Fibroblast of lung (primary cell): ENCODE data around the gene SMARCA2.

ENCODE experiments used
- CTCF ChIP-seq, 2 donors: IDR thresholded peaks in 1 of 2; conservative IDR thresholded peaks in 1 of 2; 1 replicate in 1 of 2; 2 replicates in 1 of 2; pipeline ENCODE4 v1.5.1; 2011 to 2012; ENCODE audit warnings: low read length in 2 of 2, control low read depth in 1 of 2, inconsistent platforms in 1 of 2, low read depth in 1 of 2, mild to moderate bottlenecking in 1 of 2
- EZH2 ChIP-seq: IDR thresholded peaks from 2 replicates; pipeline ENCODE4 v1.5.1; 2012; ENCODE audit warnings: low read length, control low read depth, mild to moderate bottlenecking; ENCODE audit errors: missing control alignments

DNA sequence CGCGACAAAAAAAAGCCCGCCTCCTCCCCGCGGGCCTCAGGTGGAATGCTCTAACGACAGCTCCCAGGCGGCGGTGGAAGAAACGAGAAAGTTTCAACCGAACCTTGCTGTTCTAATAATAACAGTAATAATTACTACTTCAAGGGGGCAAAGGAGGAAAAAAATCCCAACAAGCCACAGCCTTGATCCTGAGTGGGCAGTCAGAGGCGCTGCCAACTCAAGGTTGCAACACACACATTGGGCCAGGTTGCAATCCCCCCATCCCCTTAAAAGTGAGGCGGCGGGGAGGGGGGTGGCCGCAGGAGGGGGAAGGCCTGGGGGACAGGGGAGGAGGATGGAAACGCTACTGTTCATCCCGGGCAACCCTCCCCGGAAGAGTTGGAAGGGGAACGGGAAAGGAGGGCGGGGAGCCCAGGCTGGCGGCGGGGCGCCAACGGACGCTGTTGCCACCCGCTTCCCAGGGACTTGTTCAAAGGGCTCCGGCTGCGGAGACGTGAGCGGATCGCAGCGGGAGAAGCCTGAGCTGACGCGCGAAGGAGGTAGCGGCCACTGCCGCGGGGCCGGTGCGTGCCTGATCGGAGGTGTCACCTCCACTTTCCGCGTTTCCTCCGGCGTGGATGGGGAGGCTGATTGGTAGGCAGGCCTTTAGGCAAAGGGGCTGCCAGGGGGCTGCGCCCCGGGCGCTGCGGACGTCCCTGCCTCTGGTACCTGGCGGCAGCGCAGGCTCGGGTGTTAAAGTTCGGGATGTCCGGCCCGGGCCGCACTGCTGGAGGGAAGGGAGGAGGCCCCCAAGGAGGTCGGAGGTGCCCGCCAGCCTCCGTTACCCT lies 647 bp downstream of the SMARCA2 start:
- TF ChIP-seq CTCF (conservative IDR thresholded peaks at IDR 0.05 in 1 of 2, IDR thresholded peaks at IDR 0.05 in 1 of 2; ENCODE audit: low read depth in 1 of 2, low read length in 2 of 2) (no peak), EZH2 (no peak)
